SIG-M5 (cell line): ENCODE results near the gene THSD7A.

ENCODE experiments used
- DNase-seq: peaks from one replicate; lab custom pipeline; 2025; lab: John Stamatoyannopoulos, UW

The THSD7A gene

DNA sequence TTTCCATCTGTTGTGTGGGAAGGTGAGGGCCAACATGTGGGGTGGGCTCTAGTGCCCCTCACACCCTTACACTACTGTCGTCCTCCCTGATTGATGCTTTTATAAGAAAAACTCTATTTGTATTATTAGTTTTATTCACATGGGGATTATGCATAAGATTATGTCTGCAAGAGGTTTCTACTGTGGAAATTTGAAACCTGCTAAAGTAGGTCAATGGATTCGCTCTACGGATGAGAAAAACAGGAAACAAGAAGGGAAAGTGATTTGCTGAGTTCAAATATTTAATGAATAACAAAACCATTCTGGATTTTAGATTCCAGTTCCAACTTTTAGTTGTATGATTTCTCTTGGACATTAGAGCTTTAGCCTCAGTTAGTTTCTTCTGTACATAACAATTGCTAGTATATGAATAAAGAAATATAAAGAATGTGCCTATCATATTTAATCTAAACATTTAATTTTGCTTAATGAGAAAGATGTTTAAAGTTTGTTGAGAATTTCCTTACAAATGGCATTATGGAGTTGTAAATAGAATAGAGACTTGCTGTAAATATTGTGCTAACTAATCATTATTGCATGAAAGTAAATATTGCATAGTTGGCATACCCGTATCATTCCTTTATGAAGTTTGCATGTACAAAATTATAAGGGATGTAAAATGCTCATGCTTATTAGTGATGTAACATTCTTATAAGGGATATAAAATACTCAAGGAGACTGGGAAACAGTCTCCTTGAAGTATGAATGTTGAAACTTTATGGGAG, 193.8 kb downstream of the THSD7A start:
- no peak for DNase-seq

- DNase-seq = no peak
These were observed 195.7 kb downstream of the THSD7A start for GRCh38 chr7:11636274-11636673.

DNA sequence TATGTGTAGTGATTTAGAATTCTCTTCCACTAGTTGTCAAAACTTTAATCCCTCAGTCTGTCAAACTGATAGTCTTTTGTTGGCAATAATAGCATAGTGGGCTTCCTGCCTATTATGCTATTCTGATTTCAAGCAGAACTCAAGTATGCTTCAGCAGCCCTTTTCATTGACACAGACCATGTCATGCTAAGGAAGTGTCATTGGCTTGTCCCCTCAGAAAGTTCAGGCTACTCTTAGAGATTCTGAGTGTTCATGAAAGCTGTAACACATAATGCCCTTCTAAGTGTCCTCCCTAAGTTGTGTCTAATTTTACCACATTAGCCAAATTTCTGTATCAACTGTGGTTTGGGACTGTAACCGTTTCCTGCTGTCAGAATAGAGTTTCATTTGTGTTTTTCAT, 198.7 kb downstream of the THSD7A start:
- DNase-seq = no peak

DNA sequence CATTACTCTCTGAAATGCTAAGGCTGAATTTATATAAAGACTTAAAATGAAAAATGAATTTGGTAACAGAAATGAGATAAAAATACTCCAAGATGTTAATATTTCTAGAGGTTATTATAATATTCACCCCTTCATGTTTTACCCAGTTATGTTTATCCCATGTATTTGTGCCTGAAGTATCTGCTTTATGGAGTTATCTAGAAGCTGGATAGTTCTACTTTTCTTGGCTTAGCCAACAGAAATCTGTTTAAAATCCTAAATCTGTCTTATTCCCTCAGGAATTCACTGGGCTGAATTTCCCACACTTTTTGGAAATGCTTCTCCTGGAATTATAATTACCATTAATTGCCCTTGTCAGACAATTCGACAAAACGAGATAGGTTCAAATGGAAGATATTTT, 201.6 kb downstream of the THSD7A start:
- DNase-seq = no peak

DNA sequence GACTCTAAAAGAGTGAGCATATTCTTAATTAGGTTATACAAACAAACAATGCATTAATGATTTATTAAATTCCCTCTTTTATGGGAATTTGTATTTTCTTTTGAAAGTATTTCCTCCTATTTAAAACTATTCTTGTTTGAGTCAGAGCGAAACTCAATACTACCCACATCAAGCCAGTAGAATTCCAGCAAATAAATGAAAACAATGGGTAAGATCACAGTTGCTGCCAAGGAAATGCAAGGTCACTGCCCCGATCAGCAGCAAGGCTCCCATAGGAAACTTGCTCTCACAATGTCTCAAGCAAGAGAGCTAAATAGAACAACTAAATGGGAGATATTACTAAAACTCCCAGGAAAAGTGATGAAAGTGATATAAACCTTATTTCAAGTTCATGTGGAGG, 206.3 kb downstream of the THSD7A start:
- DNase-seq = no peak

DNA sequence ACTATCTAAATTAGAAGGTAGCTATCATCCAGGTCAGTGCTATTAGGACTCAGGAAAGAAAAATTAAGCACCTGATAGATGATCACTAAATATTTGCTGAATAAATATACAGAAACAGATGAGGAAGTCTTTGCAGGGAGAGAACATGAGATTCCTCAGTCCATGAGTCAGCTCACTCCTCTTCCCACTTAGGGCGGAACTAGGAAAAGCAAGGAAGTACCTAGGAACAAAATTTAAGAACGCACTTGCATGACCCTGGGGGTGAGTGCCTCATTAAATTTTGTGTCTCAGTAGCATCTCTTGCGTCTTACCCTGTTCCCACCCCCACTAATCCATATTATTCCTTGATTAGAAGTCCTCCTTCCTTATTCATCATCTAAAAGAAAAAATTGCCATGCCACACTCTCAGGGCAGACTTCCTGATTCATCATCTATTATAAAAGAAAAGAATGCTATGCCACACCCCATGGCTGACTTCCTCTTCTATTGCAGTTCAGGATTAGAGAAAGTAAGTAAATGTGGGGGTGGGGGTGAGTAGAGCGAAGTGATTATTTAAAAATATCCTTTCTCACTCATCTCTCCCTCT, 208.8 kb downstream of the THSD7A start:
- DNase-seq = no peak

DNA sequence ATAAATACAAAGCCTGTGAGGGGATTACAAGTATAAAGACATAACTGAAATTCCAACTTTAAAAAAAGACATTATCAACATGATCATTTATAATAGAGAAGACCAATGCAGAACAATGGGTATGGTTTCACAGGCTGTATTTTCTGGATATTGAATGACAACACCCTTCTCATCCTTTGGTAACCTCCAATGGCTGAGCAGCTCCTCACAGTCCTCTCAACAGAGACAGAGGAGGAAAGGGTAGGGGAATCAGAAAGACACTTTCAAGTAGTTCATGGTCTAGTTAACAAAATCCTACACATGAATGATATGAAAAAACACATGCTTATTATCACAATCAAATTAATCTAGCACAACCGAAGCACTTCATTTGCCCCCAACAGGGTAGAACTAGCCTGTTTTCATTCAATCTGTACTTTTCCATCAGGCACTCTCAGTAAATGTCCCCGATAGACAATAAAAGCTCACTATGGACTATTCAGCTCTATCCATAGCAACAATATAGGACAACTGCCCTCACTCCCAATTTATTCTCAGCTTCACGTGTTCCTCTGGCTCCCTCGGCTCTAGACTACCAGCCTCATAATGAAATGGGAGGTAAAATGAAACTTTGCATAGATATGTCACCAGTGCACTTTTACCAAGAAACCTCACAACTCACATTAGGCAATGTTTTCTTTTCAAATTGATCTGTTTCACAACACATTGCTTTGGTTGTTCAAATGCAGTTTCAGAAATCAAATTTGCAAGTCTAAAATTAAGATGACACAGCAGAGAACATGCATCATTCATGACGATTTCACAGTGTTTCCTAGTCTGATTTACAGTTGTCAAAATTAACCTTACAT, 211.4 kb downstream of the THSD7A start:
- no peak for DNase-seq

DNA sequence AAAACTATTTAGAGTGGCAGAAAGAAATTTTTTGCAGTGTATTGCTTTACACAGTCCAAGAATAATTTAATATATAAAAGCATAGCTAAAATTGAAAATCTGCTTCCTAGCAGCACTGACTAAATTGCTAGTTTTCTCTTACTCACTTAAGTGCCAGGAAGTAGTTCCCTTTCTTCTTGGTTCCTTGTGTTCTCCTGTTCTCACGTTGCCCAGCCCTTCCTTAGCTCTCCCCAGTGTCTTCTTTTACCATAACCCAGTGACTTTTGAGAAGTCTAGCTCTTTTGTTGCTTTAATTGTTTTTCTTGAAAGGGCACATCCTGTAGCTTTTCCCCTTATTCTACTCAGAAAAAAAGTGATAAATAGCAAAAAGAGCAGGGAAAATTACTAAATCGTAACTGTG, 215.5 kb downstream of the THSD7A start:
- no peak for DNase-seq

- DNase-seq = no peak
These were observed 216.8 kb downstream of the THSD7A start for GRCh38 chr7:11615174-11615573.

DNA sequence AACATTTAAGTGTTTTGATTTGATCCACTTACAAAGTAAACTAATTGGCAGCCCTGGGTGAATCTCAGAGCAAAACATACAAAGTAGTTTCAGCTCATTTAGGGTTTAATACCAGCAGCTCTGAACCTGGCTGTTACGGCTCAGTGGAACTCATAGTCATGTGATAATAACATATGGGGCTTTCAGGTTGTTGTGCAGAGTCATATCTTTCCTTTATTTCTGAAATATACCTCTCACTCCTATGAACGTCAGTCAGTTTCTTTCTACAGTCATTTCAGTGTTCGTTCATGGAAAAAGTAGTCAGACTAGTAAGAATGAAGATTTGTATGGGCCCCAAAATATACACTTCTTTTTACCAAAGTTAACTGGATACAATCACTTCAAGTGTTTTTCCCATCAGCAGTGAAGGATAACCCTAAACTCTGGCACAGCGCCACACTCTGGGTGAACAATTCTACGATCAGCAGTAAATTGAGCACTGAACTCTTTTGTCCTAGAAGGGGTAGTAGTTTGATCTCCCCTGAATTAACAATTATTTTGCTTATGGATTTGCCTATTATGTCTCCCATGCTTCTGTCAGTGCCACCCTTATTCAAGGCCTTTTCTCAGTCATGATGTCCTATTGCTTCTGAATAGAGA, 218.6 kb downstream of the THSD7A start:
- no peak for DNase-seq

- no peak for DNase-seq
These were observed 219.3 kb downstream of the THSD7A start for GRCh38 chr7:11612737-11613136.

DNA sequence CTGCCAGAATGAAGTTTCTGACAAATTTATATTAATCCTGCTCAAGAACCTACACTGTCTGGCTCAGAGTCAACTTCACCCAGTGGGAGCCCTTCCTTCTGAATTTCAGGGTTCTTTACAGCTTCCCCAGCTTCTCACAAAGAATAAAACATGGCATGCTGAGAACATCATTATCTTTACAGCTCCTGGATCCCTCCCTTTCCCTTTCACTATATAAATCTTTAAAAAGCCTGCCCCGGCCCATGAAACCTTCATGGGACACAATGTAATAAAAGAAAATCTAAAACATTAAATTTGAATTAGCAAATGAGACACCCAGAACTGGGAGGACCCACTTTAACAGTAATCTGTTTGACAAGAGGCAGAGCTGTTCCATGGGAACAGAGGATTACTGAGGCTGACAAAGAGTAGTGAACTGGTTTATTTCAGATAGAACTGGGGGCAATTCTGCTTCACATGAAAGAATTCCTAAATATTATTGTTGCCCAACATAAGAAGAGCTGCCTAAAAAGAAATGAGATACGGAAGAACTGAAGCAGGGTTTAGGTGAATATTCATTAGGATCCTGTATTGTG, 222.8 kb downstream of the THSD7A start:
- DNase-seq = no peak

- no peak for DNase-seq
These were observed 224.3 kb downstream of the THSD7A start for GRCh38 chr7:11607686-11608085.

DNA sequence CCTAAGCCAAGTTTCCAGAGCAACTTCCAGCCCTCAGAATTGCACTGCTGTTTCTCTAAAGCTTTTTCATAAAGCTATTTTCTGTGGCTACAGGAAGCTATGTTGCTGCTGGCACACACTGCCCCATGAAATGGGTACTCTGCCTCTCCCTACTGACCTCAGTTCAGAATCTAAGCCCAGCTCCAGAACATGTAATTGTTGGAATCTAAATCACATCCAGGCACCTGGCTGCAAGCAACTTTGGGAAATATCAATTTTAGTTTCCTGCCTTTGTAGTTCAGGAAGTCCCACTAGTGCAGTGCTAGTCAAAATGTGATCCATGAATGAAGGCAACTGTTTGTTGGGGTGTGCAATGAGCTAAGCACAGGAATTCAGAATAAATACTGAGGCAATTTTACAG, 226.2 kb downstream of the THSD7A start:
- no peak for DNase-seq

DNA sequence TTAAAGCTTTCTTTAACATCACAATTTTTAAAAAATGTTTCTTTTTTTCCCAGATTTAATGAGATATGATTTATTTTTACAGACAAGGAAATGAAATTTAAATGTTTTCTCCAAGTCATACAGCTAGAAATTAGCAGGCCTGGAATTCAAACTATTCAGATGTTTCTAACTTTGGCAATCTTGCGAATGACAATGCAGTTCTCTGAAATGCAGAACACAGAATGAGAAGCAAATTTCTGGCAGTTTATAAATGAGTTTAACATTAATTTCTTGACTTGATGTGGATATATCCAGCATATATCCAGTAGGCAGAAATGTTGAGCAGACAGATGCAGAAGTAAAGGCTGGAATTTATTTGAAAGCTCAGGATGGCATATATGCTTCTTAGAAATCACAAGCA, 227.5 kb downstream of the THSD7A start:
- DNase-seq = no peak

DNA sequence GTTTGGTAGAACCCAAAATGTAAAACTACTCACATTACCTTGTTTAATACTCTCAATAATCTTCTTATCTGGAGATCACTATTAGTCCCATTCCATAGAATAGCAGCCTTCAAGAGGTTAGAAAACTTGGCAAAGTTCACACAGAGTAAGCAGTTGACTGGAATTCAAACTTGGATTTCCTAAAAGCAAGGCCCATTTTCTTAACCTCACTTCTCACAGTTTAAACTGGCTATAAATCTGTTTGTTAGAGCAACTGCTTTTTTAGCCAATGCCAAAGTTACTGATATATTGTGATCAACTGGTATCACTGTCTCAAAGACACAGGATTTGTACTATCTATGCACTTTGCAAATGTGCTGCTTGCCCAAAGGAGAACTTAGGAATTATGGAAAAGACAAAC, 230.2 kb downstream of the THSD7A start:
- DNase-seq = no peak

- no peak for DNase-seq
These were observed 238.7 kb downstream of the THSD7A start for GRCh38 chr7:11593322-11593721.

DNA sequence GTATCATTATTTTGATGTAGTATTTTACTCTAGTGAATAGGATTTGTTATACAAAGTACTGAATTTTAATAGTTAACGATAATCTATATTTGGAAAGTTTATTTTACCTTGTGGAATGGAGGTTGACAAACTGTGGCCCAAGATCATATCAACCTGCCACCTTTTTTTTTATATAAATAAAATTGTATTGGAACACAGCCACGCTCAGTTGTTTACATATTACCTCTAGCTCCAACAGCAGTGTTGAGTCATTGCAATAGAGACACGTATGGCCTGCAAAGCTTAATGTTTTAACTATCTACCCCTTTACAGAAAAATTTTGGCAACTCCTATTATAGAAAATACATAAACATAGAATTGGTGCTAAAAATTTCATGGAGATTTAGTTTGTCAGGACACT, 239.3 kb downstream of the THSD7A start:
- DNase-seq = no peak

GRCh38 chr7:11591943-11592342, 240.1 kb downstream of the THSD7A start:
- no peak for DNase-seq

- DNase-seq = no peak
These were observed 240.9 kb downstream of the THSD7A start for GRCh38 chr7:11591055-11591633.

DNA sequence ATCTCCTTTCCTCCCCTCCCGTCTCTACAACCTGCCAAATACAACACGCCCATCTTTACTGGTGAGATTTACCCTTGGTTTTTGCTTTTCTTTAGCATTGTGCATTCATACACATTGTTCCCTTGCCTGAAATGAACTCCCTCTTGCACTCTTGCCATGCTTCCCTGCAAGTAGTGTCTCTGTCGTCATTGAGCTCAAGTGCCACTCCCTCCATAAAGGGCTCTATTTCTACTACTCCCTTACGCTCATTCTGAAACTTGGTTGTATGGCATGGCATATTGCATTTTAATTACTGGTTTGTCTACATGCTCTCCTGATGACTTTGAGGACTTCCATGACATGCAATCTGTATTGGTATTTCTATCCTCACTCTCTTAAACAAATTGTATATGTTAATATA, 242.7 kb downstream of the THSD7A start:
- DNase-seq = no peak

- DNase-seq = no peak
These were observed 244.2 kb downstream of the THSD7A start for GRCh38 chr7:11587814-11588213.
